Inferior parietal cortex (tissue), 1 donor: ENCODE data around the gene WDR33.
"Not testable (repeated sequence)": the region's sequence is repeated elsewhere in the genome, so short reads cannot be mapped to it uniquely, and the experiment has no call there.

Source experiments
- DNase-seq: peaks from one replicate; pipeline ENCODE4 v3.0.0-alpha.2; 2016; ENCODE audit errors: extremely low spot score

WDR33 gene

GRCh38 chr2:127763776-127764175 is 47.2 kb downstream of the WDR33 start:
- no peak for DNase-seq

GRCh38 chr2:127762846-127763245 is 48.1 kb downstream of the WDR33 start:
- peak; percentile 8 for DNase-seq

- DNase-seq: no peak
These were observed 48.5 kb downstream of the WDR33 start for GRCh38 chr2:127762441-127762840.

- no peak for DNase-seq
These were observed 51.0 kb downstream of the WDR33 start for GRCh38 chr2:127759931-127760330.

GRCh38 chr2:127754186-127754585 is 56.8 kb downstream of the WDR33 start:
- no peak for DNase-seq

GRCh38 chr2:127753374-127753773 is 57.6 kb downstream of the WDR33 start:
- DNase-seq: no peak

GRCh38 chr2:127749537-127749936 is 61.4 kb downstream of the WDR33 start:
- DNase-seq: not testable (repeated sequence)

- no peak for DNase-seq
These were observed 63.4 kb downstream of the WDR33 start for GRCh38 chr2:127747621-127748020.

GRCh38 chr2:127743477-127744026 is 67.4 kb downstream of the WDR33 start:
- DNase-seq: no peak

GRCh38 chr2:127740665-127741288 is 70.2 kb downstream of the WDR33 start:
- no peak for DNase-seq

- no peak for DNase-seq
These were observed 71.2 kb downstream of the WDR33 start for GRCh38 chr2:127739800-127740199.

- no peak for DNase-seq
These were observed 73.1 kb downstream of the WDR33 start for GRCh38 chr2:127737892-127738291.

- DNase-seq: no peak
These were observed 75.2 kb downstream of the WDR33 start for GRCh38 chr2:127735537-127736399.

GRCh38 chr2:127735044-127735443 is 75.9 kb downstream of the WDR33 start:
- no peak for DNase-seq

- DNase-seq: no peak
These were observed 77.0 kb downstream of the WDR33 start for GRCh38 chr2:127733816-127734537.

GRCh38 chr2:127733113-127733815 is 77.7 kb downstream of the WDR33 start:
- DNase-seq: no peak

- no peak for DNase-seq
These were observed 84.7 kb downstream of the WDR33 start for GRCh38 chr2:127726158-127726880.

GRCh38 chr2:127722807-127723206 is 88.2 kb downstream of the WDR33 start:
- no peak for DNase-seq

- no peak for DNase-seq
These were observed 89.0 kb downstream of the WDR33 start for GRCh38 chr2:127721978-127722355.

- DNase-seq: no peak
These were observed 89.5 kb downstream of the WDR33 start for GRCh38 chr2:127721311-127721977.
